Skeletal muscle tissue (tissue), 4 donors: Measurements from ENCODE around the gene CCNY. TPM values are rescaled to one million over a fixed set of nuclear protein-coding genes. Genes with fewer than 3 reads are reported as not detected.
"Not testable (repeated sequence)": the region's sequence is repeated elsewhere in the genome, so short reads cannot be mapped to it uniquely, and the experiment has no call there.

Experiments
- H3K27ac ChIP-seq: one replicate; pipeline ENCODE4 v1.7.0; 2013; ENCODE audit warnings: mild to moderate bottlenecking, low read depth, low read length, inconsistent platforms
- H3K27me3 ChIP-seq, 3 donors: one replicate each; pipeline ENCODE4 v1.7.0; 2013; ENCODE audit warnings: low read length in 3 of 3; ENCODE audit not compliant: control insufficient read depth in 3 of 3, insufficient read depth in 3 of 3
- H3K36me3 ChIP-seq, 3 donors: one replicate each; pipeline ENCODE4 v1.7.0; 2013; ENCODE audit warnings: low read length in 3 of 3; ENCODE audit not compliant: control insufficient read depth in 3 of 3, insufficient read depth in 3 of 3
- H3K4me1 ChIP-seq, 3 donors: one replicate each; pipeline ENCODE4 v1.7.0; 2013; ENCODE audit warnings: low read length in 3 of 3, mild to moderate bottlenecking in 3 of 3; ENCODE audit not compliant: control insufficient read depth in 3 of 3, insufficient read depth in 3 of 3
- H3K4me3 ChIP-seq, 3 donors: one replicate each; pipeline ENCODE4 v1.7.0; 2013; ENCODE audit warnings: low read length in 3 of 3
- H3K9ac ChIP-seq, 3 donors: one replicate each; pipeline ENCODE4 v1.7.0; 2013; ENCODE audit warnings: low read length in 3 of 3, mild to moderate bottlenecking in 3 of 3, moderate library complexity in 2 of 3, low read depth in 1 of 3
- H3K9me3 ChIP-seq, 3 donors: one replicate each; pipeline ENCODE4 v1.7.0; 2013; ENCODE audit warnings: low read length in 3 of 3; ENCODE audit not compliant: control insufficient read depth in 3 of 3
- total RNA-seq: library from RNA; depleted of rRNA; stranded (reverse); fragments of >200 nt; gene quantifications from one replicate; pipeline ENCODE4 v1.2.3, GENCODE V29; 2014
- donor health status: Osteomylitis.

CCNY gene
- total RNA-seq = 45.9 TPM

DNA sequence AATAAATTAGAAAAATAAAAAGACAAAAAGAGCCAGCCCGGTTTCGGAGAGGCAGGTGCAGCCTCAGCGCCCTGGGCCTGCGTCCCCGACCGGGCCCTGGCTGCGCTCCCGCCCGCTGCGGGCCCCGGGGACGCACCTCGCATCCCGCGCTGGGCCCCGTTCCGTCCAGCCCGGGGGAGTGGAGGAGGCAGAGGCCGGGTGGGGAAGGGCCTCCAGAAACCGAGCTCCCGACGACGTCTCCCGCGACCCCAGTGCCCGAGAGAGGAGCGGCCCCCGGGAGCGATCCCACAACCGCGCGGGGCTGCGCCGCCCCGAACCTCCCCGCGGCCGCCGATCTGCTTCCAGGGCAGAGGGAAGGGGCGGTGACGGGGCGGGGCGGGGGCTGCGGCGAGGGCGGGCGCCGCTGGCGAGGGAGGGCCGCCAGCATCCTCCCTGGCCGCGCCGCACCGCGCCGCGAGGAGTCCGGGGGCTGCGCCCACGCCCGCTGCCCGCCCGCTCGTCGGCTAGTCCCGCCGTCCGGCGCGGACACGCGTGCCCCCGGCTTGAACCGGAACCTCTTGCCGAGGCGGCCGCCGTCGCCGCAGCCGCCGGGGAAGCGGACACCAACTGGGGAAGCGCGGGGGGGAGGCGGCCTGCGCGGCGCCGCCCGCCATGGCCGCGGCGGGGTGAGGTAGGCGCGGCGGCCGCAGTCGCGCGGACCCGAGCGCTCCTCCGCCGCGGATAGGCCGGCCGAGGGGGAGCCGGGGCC lies at the start of gene CCNY:
TSS of gene CCNY (plus strand) at position 426 of the 748 bp plus-strand sequence. CDS start 545 bp downstream, outside the sequence.
- H3K9me3 ChIP-seq = no peaks in the 10 kb centered on the region
- peaks cover 38 to 49% (median 45%) of the 10 kb centered on the region in 3 donors for H3K4me1 ChIP-seq
- H3K4me3 ChIP-seq = peak within 1 kb of the TSS; percentile 87 to 93 (median 92)
- peak within 1 kb of the TSS; percentile 84 to 90 (median 89) for H3K9ac ChIP-seq
- H3K36me3 ChIP-seq = peaks cover 0 to 7% (median 0%) of the 10 kb centered on the region in 3 donors
- H3K27ac ChIP-seq = peak within 1 kb of the TSS; percentile 73
- H3K27me3 ChIP-seq = no peaks in the 10 kb centered on the region

DNA sequence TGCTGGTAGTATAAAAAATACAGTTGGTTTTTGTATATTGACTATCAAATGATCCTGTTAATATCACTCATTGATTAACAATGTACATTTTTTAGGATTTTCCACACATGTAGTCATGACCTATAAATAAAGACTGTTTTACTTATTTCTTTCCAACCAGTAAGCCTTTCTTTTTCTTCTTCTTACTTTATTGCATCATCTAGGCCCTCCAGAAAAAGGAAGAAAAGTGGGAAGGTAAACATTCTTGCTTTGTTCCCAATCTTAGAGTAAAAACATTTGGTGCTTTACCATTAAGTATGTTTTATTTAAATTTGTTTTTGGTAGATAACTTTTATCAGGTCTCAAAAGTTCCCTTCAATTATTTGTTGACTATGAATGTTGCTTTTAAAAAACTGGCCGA lies 47.1 kb upstream of the CCNY start:
- Histone ChIP-seq H3K9ac (no peak overlapping the region), H3K27ac (no peak overlapping the region), H3K36me3 (no peaks in the 10 kb centered on the region), H3K4me1 (no peaks in the 10 kb centered on the region), H3K4me3 (no peak overlapping the region), H3K9me3 (no peaks in the 10 kb centered on the region), H3K27me3 (no peaks in the 10 kb centered on the region)

- Histone ChIP-seq H3K27ac (no peak overlapping the region), H3K4me3 (no peak overlapping the region), H3K27me3 (no peaks in the 10 kb centered on the region), H3K9me3 (no peaks in the 10 kb centered on the region), H3K9ac (no peak overlapping the region), H3K36me3 (no peaks in the 10 kb centered on the region), H3K4me1 (no peaks in the 10 kb centered on the region)
These were observed 41.8 kb upstream of the CCNY start for GRCh38 chr10:35294506-35294905.

GRCh38 chr10:35299016-35299415 lies 37.3 kb upstream of the CCNY start:
- no peak overlapping the region for H3K9ac ChIP-seq

GRCh38 chr10:35300063-35300699 lies 36.1 kb upstream of the CCNY start:
- no peak overlapping the region for H3K9ac ChIP-seq

More at GRCh38 chr10:35299016-35299415, 37.3 kb upstream of the CCNY start:
- Histone ChIP-seq H3K9me3 (no peaks in the 10 kb centered on the region), H3K4me1 (no peaks in the 10 kb centered on the region), H3K36me3 (no peaks in the 10 kb centered on the region), H3K4me3 (no peak overlapping the region), H3K27me3 (no peaks in the 10 kb centered on the region), H3K27ac (no peak overlapping the region)

GRCh38 chr10:35304649-35305048 lies 31.7 kb upstream of the CCNY start:
- H3K4me1 ChIP-seq = no peaks in the 10 kb centered on the region
- H3K27me3 ChIP-seq = peaks cover 10 to 15% (median 12%) of the 10 kb centered on the region in 3 donors
- no peak overlapping the region for H3K27ac ChIP-seq
- H3K36me3 ChIP-seq = no peaks in the 10 kb centered on the region
- H3K9me3 ChIP-seq = no peaks in the 10 kb centered on the region
- H3K9ac ChIP-seq = no peak overlapping the region
- no peak overlapping the region for H3K4me3 ChIP-seq

More at GRCh38 chr10:35300063-35300699, 36.1 kb upstream of the CCNY start:
- no peaks in the 10 kb centered on the region for H3K36me3 ChIP-seq
- no peaks in the 10 kb centered on the region for H3K4me1 ChIP-seq
- H3K27me3 ChIP-seq = no peaks in the 10 kb centered on the region
- H3K27ac ChIP-seq = no peak overlapping the region
- no peak overlapping the region for H3K4me3 ChIP-seq
- H3K9me3 ChIP-seq = no peaks in the 10 kb centered on the region

DNA sequence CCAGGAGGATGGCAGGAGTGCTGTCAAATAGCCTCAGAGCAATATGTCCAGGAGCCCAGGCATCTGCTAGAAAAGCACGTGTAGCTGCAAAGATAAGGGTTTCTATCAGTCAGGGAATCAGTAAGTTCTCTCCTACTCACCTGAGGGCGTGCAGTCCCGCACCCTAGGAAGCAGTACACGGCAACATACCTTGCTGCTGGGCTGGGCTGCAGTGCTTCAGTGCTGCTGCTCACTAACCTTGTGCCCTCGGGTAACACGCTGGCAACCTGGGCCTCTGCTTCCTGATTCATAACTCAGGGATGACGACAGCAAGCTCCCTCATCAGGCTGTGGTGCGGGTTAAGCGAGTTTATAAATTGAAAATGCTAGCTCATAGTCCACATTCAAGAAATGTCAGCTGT lies 29.5 kb upstream of the CCNY start:
- Histone ChIP-seq H3K9me3 (no peaks in the 10 kb centered on the region), H3K27ac (no peak overlapping the region), H3K36me3 (no peaks in the 10 kb centered on the region), H3K27me3 (peaks cover 10 to 15% (median 12%) of the 10 kb centered on the region in 3 donors), H3K9ac (no peak overlapping the region), H3K4me3 (no peak overlapping the region), H3K4me1 (no peaks in the 10 kb centered on the region)

GRCh38 chr10:35307297-35307696 lies 29.0 kb upstream of the CCNY start:
- no peaks in the 10 kb centered on the region for H3K9me3 ChIP-seq
- no peak overlapping the region for H3K9ac ChIP-seq
- H3K27me3 ChIP-seq = peaks cover 10 to 15% (median 12%) of the 10 kb centered on the region in 3 donors
- no peaks in the 10 kb centered on the region for H3K36me3 ChIP-seq
- no peaks in the 10 kb centered on the region for H3K4me1 ChIP-seq
- no peak overlapping the region for H3K27ac ChIP-seq
- no peak overlapping the region for H3K4me3 ChIP-seq

DNA sequence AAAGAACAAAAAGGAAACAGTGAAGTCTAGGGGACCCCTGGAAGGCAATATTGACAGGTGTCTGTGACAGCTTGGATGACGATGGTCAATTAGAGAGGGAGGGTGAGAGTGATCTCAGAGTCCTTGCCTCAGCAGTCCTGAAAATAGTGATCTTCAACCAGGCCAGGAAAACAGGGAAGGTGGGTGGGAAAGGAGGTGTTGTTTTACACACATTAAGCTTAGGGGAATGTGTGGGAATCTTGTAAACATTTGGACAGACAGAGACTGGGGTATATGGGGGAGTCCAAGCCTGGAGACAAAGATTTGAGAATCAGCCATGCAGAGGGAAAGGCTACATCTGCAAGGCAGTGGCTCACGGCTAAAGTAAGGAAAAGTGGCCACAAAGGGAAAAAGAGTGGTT lies 27.5 kb upstream of the CCNY start:
- no peaks in the 10 kb centered on the region for H3K36me3 ChIP-seq
- H3K27ac ChIP-seq = no peak overlapping the region
- peaks cover 10 to 15% (median 12%) of the 10 kb centered on the region in 3 donors for H3K27me3 ChIP-seq
- no peaks in the 10 kb centered on the region for H3K9me3 ChIP-seq
- no peak overlapping the region for H3K4me3 ChIP-seq
- H3K9ac ChIP-seq = no peak overlapping the region
- no peaks in the 10 kb centered on the region for H3K4me1 ChIP-seq

DNA sequence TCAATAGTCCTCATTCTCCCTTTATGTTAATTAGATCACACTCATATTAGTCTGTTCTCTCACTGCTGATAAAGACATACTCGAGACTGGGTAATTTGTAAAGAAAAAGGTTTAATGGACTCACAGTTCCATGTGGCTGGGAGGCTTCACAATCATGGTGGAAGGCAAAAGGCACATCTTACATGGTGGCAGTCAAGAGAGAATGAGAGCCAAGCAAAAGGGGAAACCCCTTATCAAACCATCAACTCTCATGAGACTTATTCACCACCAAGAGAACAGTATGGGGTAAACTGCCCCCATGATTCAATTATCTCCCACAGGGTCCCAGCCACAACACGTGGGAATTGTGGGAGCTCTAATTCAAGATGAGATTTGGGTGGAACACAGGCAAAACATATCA lies 22.2 kb upstream of the CCNY start:
- H3K27me3 ChIP-seq, H3K9me3 ChIP-seq, H3K4me3 ChIP-seq, H3K36me3 ChIP-seq, H3K4me1 ChIP-seq, H3K27ac ChIP-seq, H3K9ac ChIP-seq: not testable (repeated sequence)
